Heart left ventricle (tissue), 16 donors: Measurements from ENCODE around the gene ARMC5. TPM values are rescaled to one million over a fixed set of nuclear protein-coding genes. Genes with fewer than 3 reads are reported as not detected.

Experiments used
- ATAC-seq, 4 donors: fragments of 200-7000 bp; cut with Tn5 transposase; one replicate each; pipeline ENCODE4 v1.9.1; 2020 to 2022; ENCODE audit warnings: moderate library complexity in 4 of 4, mild to moderate bottlenecking in 3 of 4, moderate number of reproducible peaks in 1 of 4
- DNase-seq, 5 donors: peaks; one replicate each; pipeline ENCODE4 v3.0.0-alpha.2; 2020
- H3K27ac ChIP-seq, 12 donors: fragments of 200-600 bp; sonication (generic) in 4 of 12; one replicate each; pipeline versions ENCODE4 v1.5.0 to v1.8.0; 2016 to 2022; ENCODE audit warnings: mild to moderate bottlenecking in 2 of 12
- H3K27me3 ChIP-seq, 9 donors: fragments of 200-600 bp; sonication (generic) in 2 of 9; one replicate each; pipeline versions ENCODE4 v1.5.1 to v1.8.0; 2016 to 2022; ENCODE audit warnings: mild to moderate bottlenecking in 3 of 9
- H3K36me3 ChIP-seq, 9 donors: fragments of 200-600 bp; sonication (generic) in 2 of 9; one replicate each; pipeline versions ENCODE4 v1.5.0 to v1.8.0; 2018 to 2022; ENCODE audit warnings: mild to moderate bottlenecking in 2 of 9
- H3K4me1 ChIP-seq, 12 donors: fragments of 200-600 bp; sonication (generic) in 4 of 12; one replicate each; pipeline versions ENCODE4 v1.5.0 to v1.8.0; 2016 to 2022; ENCODE audit warnings: mild to moderate bottlenecking in 3 of 12
- H3K4me3 ChIP-seq, 12 donors: fragments of 200-600 bp; sonication (generic) in 4 of 12; one replicate each; pipeline versions ENCODE4 v1.5.0 to v1.8.0; 2017 to 2022; ENCODE audit warnings: mild to moderate bottlenecking in 9 of 12, moderate library complexity in 4 of 12
- H3K9me3 ChIP-seq, 12 donors: fragments of 200-600 bp; sonication (generic) in 4 of 12; one replicate each; pipeline versions ENCODE4 v1.5.0 to v1.8.0; 2016 to 2022; ENCODE audit warnings: mild to moderate bottlenecking in 1 of 12
- POLR2A ChIP-seq, 2 donors: fragments of 450-650 bp; IDR thresholded peaks; one replicate each; pipeline ENCODE4 v1.6.1; 2017; ENCODE audit warnings: antibody characterized with exemption in 2 of 2, mild to moderate bottlenecking in 2 of 2, moderate library complexity in 2 of 2
- WGBS, 4 donors: extraction: QIAGEN DNeasy Blood & Tissue Kit in 2 of 4; methylation state at CpG; one replicate each; pipeline versions ENCODE4 v1.1.5 to v1.1.7; 2013 to 2018; 5-methylcytosine and 5-hydroxymethylcytosine counted together
- intact Hi-C, 10 donors: fragments of 100-400 bp; cut with DNase I; formaldehyde crosslinking; loops; one replicate each; pipeline versions ENCODE4 v1.11.1 to v1.14.2; 2022
- polyA plus RNA-seq, 2 donors: library from polyadenylated mRNA; stranded (reverse); fragments of 200-250 nt; gene quantifications; one replicate each; pipeline ENCODE4 v1.2.3, GENCODE V29; 2013
- total RNA-seq, 9 donors: library from RNA; depleted of rRNA in 2 of 9; stranded (reverse); fragments of >200 nt in 2 of 9; fragmentation: NEBNext Ultra II Directional in 3 of 9; extraction: Animal tissue kit (Norgen Biotek cat#: 25700) in 3 of 9; gene quantifications; one replicate each; pipeline versions ENCODE4 v1.1.0 to v1.2.4, GENCODE V29; 2016 to 2023
- TF ChIP-seq, protein P1 (sequence below), 12 donors: fragments of 200-600 bp; sonication (generic) in 4 of 12; IDR thresholded peaks; one replicate each; pipeline versions ENCODE4 v1.5.0 to v1.8.0; 2018 to 2022; ENCODE audit warnings: antibody characterized with exemption in 12 of 12, mild to moderate bottlenecking in 5 of 12
- donor health status: ischemic (EF 13 %, LVEDD 7.1; RV severe dilation, severe dysfunction).
- donor health status: healthy with polysubstance abuse.
- donor health status: DM: no; HTN: yes; CAD: no.
- donor health status: DM: no; HTN: no; CAD: no.
- donor health status: ischemic (EF 25% LVEDD 6.9; RV normal size, moderate dysfunction).
- donor health status: ischemic (EF 25% LVEDD 5.7; RV mildly dilated, moderate dysfunction).
- donor health status: healthy.
- donor health status: DM: yes; HTN: yes; CAD: no.
- donor health status: ischemic (EF 35%, LVEDD 5.7; RV mildly dilated, moderate dysfunction).
- donor health status: nonischemic (EF 11% LVEDD 7.7; RV severe dilation, severe dysfunction).
- donor health status: DM: yes; HTN: yes; CAD: no.
- donor health status: PGD.
- donor health status: ischemic (EF 29% LVEDD 5.4; RV normal size, mild dysfunction).
- donor health status: nonischemic (EF 23%, LVEDD 6.1; RV moderate dilation, normal function).

ARMC5 gene
- total and polyA plus RNA-seq, 11 donors, result 4.1 to 9.2 (median 6.6) TPM

DNA sequence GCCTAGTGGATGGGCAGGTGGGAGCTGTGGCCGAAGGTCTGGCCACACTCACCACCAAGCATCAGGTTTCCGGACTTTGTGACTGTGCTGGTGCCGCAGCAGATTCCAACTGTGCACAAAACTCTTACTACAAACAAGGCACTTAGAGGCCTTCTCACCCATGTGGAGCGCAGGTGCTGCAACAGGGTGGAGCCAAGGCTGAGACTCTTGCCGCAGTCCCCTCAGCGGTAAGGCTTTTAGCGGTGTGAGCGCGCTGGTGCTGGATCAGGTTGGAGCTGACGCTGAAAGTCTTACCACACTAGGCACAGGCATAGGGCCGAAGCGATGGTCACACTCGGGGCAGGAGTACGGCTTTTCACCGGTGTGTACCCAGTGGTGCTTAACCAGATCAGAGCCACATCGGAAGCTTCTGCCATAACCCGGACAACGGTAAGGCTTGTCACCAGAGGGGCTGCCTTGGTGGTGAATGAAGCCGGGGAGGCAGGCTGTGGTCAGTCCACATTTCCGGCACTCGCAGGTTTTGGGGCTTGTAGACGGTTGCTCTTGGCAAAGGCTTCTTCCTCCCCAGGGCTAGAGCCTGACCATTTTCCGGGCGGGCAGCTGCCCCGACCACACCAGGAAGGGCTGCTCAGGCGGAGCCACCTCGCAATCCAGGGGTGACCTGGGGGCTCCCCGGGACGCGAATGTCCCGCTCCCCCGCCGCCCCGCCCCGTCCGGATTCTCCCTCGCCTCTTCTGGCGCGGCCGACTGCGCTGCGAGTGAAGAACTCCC, 1.0 kb upstream of the ARMC5 start:
- Histone ChIP-seq H3K36me3 (peaks cover 0 to 17% (median 12%) of the 10 kb centered on the region in 9 donors), H3K4me1 (peaks cover 5 to 65% (median 51%) of the 10 kb centered on the region in 12 donors), H3K9me3 (no peaks in the 10 kb centered on the region), H3K4me3 (peak overlapping the region; percentile 57 to 93 (median 80)), H3K27me3 (no peaks in the 10 kb centered on the region), H3K27ac (peak overlapping the region; percentile 94 to 100 (median 99))
- intact Hi-C loops, result loop anchor here in 7 of 10 donors (2.0 to 10.0 kb wide), 15 partner anchors 15 to 503 kb away; partner anchors contain the start of genes ZNF267 (in 4 of the 7), FUS (in 2 of the 7), RUSF1 (in 2 of the 7) and SETD1A (in 1 of the 7)
- WGBS, 4 donors, result 0 to 3% (median 1%) methylated on average over 4 to 42 of the region's 42 CpGs
- TF ChIP-seq, protein P1, sequence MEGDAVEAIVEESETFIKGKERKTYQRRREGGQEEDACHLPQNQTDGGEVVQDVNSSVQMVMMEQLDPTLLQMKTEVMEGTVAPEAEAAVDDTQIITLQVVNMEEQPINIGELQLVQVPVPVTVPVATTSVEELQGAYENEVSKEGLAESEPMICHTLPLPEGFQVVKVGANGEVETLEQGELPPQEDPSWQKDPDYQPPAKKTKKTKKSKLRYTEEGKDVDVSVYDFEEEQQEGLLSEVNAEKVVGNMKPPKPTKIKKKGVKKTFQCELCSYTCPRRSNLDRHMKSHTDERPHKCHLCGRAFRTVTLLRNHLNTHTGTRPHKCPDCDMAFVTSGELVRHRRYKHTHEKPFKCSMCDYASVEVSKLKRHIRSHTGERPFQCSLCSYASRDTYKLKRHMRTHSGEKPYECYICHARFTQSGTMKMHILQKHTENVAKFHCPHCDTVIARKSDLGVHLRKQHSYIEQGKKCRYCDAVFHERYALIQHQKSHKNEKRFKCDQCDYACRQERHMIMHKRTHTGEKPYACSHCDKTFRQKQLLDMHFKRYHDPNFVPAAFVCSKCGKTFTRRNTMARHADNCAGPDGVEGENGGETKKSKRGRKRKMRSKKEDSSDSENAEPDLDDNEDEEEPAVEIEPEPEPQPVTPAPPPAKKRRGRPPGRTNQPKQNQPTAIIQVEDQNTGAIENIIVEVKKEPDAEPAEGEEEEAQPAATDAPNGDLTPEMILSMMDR (IDR thresholded peaks at IDR 0.05), result peak in 3 of 12 donors; percentile 8 to 40 (median 23)
- TF ChIP-seq POLR2A (IDR thresholded peaks at IDR 0.05), result no peak
- peak in 2 of 5 donors; percentile 44 to 78 for DNase-seq
- peak in 3 of 4 donors; percentile 0 to 2 (median 1) for ATAC-seq

DNA sequence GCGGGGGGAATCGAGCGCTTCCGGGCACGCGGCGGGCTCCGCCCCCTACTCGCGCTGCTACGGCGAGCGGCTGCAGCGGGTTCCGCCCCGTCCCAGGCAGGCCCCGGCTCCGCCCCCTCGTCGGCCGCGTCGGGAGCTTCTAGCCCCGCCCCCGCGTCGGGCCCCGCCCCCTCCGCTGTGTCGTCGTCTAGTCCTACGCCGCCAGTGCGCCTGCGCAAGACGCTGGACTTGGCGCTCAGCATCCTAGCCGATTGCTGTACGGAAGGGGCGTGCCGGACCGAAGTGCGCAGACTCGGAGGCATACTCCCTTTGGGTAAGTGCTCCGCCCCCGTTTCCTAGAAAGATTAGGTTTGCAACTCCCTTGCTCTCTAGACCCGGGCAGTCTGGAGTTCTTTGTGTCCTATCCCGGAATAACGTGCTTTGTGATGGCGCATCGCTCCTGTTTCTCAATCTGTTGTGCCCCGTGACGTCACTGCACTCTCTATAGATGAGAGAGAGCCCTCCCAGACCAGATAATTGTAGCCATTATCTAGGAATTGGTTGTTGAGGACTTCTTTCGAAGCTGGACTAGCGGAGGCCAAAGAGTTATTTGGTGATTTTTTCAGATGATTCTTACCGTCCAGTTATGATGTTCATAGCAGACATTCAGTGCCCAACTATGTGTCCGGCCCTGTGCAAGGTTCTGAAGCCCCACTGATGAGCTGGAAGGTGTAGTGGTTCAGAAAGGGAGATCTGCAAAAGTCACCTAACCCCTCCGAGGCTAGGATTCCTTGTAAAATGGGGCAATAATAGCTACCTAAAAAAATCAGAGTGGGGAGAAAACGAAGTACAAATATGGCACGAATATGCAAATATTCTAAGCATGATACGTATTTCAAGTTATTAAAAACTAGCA, 633 bp downstream of the ARMC5 start:
- Histone ChIP-seq H3K36me3 (peaks cover 0 to 32% (median 29%) of the 10 kb centered on the region in 9 donors), H3K9me3 (no peaks in the 10 kb centered on the region), H3K27ac (peak overlapping the region; percentile 94 to 100 (median 99)), H3K4me1 (peaks cover 0 to 49% (median 41%) of the 10 kb centered on the region in 12 donors), H3K27me3 (no peaks in the 10 kb centered on the region), H3K4me3 (peak overlapping the region; percentile 57 to 93 (median 80))
- intact Hi-C loops, result loop anchor here in 7 of 10 donors (1.0 to 10.0 kb wide), 20 partner anchors 11 to 505 kb away; partner anchors contain the start of genes ZNF267 (in 4 of the 7), RUSF1 (in 3 of the 7), FUS (in 2 of the 7) and STX4 (in 2 of the 7)
- DNase-seq, result peak; percentile 100
- 3 to 8% (median 4%) methylated on average over 20 to 61 of the region's 61 CpGs for WGBS, 4 donors
- TF ChIP-seq, protein P1 (IDR thresholded peaks at IDR 0.05), result no peak
- TF ChIP-seq POLR2A (IDR thresholded peaks at IDR 0.05), result no peak
- peak; percentile 83 to 92 (median 88) for ATAC-seq

DNA sequence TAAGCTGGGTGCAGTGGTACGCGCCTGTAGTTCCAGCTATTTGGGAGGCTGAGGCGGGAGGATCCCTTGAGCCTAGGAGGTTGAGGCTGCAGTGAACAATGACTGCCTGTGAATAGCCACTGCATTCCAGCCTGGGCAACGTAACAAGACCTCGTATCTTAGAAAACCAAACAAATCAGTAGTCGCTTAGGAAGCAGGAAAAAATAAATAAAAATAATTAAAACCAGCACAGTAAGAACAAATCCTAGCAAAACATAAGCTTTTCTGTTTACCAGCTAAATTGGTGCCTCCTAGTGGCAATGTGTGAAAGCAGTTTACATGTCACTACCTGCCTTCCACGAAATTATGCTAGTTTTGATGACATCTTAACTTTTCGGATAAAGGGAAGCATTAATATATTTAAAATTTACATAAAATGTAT, 1.3 kb downstream of the ARMC5 start:
- H3K27me3 ChIP-seq, result no peaks in the 10 kb centered on the region
- DNase-seq (peak in 1 of 5 donors; percentile 24), ATAC-seq (no peak)
- H3K27ac ChIP-seq, result peak overlapping the region in 10 of 12 donors; percentile 51 to 100 (median 98)
- 63 to 73% (median 67%) methylated on average over 8 of the region's 8 CpGs for WGBS, 4 donors
- TF ChIP-seq POLR2A (IDR thresholded peaks at IDR 0.05), result no peak
- TF ChIP-seq, protein P1 (IDR thresholded peaks at IDR 0.05), result peak in 11 of 12 donors; percentile 24 to 73 (median 55)
- H3K9me3 ChIP-seq, result no peaks in the 10 kb centered on the region
- peak overlapping the region in 10 of 12 donors; percentile 26 to 92 (median 76) for H3K4me3 ChIP-seq
- intact Hi-C loops, result loop anchor here in 3 of 10 donors (1.0 to 10.0 kb wide), 3 partner anchors 11 to 254 kb away; a partner anchor contains a TSS
- peaks cover 0 to 42% (median 34%) of the 10 kb centered on the region in 12 donors for H3K4me1 ChIP-seq
- peaks cover 0 to 39% (median 35%) of the 10 kb centered on the region in 9 donors for H3K36me3 ChIP-seq
